ENCODE results near the gene TMEM44.

TMEM44 gene

DNA sequence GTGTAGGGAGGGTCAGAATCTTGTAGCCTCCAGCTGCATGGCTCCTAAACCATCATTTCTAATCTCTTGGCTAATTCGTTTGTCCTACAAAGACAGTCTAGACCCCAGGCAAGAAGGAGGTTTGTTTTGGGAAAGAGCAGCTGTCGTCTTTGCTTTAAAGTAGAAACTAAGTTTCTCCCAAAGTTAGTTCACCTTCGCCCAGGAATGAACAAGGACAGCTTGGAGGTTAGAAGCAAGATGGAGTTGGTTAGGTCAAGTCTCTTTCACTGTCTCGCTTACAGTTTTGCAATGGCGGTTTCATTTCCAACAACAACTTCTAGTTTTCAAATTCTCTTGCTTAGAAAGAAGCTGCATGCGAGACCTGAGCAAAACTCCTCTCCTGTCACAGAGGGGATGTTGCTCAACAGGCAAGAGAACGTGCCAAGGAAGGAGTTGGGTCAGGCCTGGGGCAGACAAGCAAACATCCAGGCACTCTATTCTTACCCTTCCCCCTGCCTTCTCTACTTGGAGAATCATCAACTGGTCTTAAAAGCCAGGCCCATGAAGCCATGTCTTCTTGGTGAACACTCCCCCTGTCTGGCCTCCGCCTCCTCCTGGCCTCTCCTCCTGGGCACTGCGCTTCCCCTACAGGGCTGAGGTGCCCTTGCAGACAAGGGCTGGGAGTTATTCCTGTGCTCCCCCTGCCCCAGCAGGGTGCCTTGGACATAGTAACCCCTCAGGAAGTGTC is 57.6 kb downstream of the TMEM44 start:
- DNase-seq, result no peak

DNA sequence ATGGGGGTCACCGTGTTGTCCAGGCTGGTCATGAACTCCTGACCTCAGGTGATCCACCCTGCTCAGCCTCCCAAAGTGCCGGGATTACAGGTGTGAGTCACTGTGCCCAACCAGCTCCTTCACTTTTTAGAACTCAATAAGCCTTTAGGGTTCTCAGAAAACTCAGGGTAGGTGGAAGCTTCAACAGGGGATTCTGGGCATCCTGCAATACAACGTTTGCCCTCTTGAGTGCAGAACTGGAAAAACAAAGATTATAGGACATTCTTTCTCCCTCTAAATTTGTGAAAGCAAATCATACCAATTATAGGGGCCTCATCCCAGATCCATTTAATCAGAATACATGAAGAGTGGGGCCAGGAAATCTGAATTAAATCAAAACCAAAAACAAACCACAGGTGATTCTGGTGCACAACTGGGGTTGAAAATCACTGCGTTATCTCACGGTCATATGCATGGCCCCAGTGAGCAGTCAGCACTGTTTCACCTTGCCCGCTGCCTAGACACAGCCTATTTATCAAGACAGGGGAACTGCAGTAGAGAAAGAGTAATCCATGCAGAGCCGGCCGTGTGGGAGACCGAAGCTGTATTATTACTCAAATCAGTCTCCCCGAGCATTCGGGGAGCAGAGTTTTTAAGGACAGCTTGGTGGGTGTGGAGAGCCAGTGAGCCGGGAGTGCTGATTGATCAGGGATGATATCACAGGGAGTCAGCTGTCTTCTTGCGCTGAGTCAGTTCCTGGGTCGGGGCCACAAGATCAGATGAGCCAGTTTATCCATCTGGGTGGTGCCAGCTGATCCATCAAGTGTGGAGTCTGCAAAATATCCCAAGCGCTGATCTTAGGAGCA is 58.4 kb downstream of the TMEM44 start:
- no peak for DNase-seq

DNA sequence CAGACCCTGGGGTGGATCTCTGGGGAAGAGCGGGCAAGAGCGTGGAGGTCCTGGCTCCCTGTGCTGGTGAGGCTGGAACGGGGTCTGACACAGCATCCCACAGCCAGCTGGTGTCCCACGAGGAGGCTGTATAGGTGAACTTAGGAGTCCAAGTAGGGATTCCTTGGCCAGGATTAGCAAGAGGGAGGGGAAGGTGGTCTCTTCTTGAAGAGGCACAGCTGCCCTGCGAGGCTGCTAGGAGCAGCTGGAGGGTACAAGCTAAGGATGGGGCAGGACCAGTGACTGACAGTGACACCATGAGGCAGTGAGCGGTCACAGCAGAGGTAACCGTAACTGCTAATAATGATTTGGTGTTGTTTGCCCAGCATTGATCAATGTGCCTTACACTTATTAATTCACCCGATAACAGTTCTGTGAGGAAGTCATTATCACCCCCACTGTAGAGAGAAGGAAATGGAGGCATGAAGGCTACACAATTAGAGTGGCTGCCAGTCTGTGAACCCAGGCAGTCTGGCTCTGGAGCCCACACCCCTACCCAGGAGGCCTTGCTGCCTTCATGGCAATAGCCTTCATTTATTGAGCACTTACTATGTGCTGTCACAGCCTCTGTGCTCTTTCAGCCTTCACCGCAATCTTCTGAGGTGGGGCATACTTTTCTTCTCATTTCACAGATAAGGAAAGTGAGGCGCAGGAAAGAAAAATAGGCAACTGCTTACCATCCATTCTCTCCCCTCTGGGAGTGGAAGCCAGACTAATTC is 59.4 kb downstream of the TMEM44 start:
- no peak for DNase-seq

DNA sequence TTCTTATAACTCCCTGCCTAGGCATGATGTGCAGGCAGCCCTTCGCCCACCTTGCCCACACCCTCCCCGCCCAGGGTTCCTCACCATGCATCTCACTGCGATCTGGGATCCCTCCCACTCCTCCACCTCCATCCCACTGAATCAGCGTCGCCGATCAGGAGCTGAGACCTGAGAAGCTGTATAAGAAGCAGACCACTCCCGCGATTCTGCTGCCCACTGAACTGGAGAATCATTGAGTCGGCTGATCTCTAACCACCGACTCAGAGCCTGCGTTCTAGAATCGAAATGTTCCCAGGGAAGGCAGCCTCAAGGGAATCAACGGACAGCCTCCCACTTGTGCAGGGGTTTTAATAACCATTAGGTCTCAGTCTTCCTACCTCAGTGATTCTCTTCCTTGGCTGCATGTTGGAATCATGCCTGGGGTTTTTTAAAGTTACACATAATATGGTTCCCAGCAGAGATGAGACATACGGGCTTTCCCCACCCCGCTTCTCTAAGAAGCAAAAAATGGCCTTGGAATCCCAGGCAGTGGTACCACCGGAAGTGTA is 60.2 kb downstream of the TMEM44 start:
- no peak for DNase-seq

DNA sequence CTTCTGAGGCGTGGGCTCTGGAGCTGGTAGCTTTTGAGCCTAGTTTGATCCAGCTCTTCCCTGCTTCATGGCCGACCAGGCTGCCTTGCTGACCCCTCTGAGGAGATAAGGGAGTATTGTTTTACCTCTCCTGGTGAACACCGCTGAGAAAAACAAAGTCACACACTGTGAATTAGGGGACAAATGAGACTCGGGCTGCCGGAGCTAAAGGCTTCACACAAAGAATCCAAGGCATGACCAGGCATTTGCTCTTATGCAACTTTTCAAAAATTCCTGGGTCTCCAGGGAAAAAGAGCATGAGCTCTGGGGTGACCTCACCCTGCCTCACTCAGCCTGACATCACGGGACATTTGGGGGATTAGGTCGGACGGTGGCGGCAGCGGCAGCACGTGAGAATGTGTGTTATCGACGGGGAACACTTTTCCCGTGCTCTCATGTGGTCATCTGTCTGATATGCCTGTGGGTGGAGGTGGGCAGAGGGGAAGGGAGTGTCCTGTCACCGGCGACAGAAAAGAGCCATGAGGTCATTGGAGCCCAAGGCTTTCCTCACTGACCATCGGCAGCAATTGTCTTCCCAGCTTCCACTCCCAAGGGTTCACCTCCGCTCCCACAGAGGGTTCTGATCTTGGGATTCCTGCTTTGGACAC is 61.0 kb downstream of the TMEM44 start:
- no peak for DNase-seq

DNA sequence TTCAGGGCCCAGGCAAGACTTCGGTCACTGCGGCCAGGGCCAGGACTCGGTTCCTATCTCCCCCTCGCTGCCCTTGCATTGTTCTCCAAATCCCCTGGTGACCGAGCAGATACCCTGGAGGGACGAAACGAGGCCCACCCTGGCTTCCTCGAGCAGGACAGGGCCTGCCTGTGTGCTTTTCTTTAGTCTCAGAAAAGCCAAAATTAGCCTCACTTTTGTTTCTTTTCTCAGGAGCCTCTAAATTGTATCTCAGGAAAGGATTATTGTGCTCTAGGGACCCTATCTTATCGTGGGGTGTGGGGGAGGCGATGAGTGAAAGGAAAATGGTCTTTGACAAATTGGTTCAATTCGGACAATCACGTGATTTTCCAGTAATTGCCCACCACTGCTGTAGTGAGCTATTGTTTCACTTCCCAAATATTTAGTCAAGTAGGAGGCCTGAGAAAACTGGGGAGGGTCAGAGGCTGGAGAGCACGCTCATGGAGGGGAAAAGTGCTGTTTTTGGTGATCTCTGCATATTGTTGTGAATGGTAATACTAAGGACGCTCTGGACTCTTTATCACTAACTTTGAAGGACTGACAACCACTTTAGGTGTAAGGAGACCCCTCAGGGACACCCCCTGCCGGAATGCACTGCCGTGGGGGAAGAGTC is 61.6 kb downstream of the TMEM44 start:
- no peak for DNase-seq

DNA sequence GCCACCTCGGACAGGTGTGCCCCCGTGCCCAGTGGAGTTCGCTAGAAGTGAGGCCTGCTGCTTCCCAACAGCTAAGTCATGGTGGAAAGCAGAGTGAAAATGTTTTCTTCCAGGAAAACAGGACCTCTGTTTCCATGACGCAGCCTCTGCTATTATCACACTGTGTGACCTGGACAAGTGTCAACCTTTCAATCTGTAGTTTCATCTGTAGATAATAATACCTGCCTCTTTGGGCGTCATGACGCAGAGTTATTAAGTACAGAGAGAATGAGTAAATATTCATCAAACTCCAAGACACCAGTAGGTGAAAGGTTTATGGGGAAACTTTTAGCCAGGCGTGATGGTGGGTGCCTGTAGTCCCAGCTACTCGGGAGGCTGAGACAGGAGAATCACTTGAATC is 62.3 kb downstream of the TMEM44 start:
- DNase-seq, result no peak

DNA sequence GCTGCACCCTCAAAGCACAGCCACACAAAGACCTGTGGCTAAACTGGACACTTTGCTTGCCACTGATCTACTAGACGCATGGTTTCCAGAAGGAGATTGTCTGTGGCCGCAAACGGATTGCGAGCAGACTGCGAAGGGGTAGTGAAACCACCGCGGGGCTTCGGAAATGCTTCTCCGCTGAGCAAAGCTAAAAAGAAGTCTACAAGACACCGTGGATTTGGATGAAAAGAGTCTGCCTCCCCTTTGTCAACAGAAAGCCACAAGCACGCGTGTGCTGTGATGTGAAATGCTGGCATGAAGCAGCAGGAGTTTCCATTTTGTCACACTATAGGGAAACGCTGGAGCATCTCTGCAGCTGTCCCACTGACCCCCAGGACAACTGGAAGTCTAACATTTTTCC is 63.0 kb downstream of the TMEM44 start:
- no peak for DNase-seq

DNA sequence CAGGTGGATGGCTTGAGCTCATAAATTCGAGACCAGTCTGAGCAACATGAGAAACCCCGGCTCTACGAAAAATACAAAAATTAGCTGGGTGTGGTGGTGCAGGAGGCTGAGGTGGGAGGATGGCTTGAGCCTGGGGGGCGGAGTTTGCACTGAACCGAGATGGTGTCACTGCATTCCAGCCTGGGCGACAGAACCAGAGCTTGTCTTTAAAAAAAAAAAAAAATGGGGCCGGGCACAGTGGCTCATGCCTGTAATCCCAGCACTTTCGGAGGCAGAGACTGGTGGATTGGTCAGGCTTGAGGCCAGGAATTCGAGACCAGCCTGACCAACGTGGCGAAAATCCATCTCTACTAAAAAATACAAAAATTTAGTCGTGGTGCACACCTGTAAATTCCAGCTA is 64.0 kb downstream of the TMEM44 start:
- no peak for DNase-seq

DNA sequence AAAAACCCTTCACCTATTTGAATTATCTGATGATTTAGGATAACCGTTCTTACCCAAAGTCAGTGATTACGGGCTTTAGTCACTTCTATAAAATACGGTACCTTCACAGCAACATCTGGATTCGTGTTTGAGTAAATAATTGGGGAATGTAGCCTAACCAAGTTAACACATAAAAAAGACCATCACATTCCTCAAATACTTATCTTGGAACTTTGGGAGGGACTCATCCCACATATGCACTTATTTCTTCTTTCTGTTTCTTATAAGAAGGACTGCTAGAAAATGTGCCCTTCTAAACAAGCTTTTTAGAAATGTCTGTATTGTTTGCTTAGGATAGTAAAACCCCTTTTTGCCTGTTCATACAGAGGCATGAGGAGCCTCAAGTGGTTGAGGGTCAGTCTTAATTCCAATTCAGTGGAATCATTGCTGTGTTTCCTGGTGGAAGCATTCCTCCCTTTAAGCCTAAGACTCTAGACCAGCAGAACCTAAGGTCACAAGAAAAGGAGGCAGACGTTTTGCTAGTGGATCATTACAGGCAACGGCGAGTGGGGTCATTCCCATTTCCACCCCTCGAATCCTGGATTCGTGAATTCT is 67.5 kb downstream of the TMEM44 start:
- DNase-seq, result no peak

DNA sequence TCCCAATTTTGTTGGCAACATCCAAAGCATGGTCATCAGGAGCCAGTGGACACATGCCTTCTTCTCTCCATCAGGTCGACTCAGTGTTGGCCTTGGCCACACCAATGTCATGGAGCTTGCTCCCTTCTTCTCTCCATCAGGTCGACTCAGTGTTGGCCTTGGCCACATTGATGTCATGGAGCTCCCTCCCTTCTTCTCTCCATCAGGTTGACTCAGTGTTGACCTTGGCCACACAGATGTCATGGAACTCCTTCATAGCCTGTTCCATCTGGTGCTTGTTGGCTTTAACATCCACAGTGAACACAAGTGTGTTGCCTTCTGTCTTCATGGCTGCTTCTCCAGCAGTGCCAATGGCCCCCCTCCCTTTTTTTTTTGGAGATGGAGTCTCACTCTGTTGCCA is 70.2 kb downstream of the TMEM44 start:
- no peak for DNase-seq

DNA sequence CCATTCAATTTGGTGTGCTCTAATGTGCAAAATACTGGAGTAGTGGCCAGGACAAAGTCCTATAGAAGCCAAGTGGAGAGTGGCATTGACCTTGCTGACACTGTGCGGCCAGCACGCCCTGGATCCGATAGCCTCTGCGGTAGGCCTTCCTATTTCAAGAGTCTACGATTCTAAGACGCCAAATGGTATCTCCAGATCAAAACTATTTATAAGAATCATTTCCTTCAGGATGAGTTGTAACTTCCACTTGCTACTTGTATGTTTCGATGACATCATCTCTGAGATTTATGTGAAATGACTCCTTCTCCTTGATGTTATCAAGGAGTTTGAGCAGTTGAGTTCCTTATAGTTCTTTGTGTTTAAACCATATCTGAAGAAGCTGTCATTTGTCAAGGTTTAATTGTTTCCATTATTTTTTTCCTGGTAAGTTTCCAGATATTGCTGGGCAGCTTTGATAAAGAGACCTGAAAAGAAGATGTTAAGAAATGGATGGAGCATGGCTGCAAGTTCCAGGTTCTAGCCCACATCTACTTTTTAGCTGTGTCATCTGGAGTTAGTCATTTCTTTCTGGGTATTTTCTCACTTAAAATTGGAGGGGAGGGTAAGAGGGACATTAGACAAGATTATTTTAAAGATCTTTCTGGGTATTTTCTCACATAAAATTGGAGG is 71.8 kb downstream of the TMEM44 start:
- DNase-seq, result no peak

DNA sequence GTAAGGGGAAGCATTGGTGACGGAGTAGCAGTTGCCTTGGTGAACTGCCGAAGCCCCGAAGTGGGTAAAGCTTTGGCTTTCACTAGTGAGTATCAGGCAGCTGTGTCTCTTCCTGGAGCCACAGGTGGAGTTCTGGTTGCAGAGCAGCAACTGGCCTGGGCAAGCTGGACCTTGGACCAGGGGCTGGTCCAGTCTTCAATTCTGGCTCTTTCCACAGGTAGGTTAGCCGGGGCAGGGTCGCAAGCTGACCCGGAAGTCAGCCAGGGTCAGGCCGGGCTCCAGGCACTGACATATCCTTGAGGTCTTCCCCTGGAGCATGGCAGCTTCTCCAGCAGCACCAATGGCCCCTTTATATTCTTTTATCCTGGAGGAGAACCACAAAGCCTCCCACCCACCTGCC is 73.2 kb downstream of the TMEM44 start:
- DNase-seq, result no peak

DNA sequence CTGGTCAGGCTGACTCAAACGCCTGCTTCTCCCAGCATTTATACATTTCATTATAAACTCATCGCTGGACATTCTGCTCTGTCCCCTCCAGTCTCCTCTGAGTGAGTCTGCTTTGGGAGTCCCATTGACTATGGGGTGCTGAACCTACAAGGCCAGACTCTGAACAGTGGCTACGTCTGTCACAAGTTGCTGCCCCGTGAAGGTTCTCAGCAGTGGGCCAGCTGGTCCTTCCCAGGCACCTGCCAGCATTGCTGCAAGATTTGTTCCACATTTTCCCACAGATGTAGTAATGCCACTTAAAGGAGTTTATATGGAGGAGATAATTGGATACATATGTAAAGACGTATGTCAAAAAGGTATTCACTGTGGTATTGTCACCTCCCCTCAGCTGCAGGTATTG is 73.7 kb downstream of the TMEM44 start:
- DNase-seq, result no peak

DNA sequence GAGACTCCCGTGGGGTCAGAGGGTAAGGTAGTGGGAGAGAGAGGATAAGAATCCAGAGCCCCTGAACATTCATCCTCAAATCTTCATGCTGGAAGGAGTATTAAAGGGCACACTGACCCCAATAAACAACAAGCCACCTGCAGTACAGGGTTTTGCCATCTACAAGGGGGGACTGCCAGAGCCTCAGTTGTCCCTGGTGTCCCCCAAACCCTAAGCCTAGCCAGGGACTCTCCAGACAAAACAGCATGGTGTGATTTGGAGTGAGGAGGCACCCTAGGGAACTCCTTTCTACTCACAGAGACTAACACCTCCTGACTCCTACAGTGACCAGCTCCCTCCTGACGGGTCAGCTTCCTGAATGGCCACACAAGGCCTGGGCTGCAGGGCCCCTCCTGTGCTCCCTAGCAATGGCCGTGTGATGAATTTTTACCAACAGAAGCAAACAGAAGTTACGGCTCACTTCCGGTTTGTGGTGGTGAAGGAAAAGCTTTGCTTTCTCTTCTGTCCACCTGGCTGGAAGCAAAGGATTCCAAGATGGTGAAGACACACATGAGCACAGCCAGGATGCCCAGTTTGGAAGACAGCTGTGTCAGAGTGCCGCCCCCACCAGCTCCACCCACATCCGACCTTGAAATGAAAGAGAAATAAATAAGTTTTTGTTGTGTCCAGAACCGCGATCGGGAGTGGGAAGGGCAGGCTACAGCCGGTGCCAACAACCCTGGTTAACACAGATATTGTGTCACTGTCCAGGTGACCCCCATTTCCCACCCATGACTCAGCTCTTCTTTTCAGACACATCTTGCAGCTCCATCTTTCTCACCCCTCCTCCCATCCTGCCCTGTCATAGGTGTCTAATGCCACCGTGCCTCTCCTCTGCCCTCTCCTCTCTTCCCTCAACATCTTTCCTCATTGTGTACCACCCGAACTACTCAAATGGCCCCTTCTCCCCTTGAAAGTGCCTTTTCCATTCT is 76.8 kb downstream of the TMEM44 start:
- no peak for DNase-seq

DNA sequence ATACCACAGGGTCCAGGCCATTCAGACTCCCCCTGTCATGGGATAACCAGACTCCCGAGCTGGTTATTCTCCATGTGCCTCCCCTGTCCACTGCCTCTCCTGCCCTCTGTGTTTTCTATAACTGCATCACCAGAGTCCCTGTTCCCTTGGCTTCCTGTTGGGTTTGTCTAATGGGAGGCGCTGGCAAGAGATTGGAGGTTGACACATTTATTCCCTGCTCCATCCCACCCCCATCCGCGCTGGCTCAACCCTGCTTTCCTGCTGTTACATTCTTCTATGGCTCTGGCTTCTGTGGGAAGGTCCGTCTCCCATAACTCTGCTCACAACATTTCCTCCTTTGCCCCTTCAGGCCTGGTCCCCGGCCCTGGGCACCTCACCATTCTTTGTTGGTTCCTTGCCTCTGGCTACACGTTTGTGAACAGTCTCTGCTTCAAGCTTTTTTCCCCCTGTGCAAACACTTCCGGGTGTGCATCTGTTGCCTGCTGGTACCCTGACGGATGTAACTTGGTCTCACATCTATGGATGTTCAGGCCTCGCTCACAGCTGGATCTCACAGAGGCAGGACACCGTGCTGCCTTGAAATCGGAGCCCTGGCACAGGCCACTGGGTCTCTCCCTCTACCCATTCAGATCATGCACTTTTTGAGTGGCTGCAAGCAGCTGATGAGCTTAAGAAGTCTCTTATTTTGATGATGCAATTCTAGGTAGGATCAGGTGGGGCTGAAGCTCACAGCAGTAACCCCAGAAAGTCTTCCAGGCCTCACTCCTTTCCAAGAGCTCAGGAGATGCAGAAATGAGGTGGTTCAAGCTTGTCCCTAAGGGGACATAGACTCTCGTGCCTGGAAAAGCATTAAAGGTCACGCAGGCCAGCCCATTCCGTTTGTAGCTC is 77.8 kb downstream of the TMEM44 start:
- DNase-seq, result no peak

DNA sequence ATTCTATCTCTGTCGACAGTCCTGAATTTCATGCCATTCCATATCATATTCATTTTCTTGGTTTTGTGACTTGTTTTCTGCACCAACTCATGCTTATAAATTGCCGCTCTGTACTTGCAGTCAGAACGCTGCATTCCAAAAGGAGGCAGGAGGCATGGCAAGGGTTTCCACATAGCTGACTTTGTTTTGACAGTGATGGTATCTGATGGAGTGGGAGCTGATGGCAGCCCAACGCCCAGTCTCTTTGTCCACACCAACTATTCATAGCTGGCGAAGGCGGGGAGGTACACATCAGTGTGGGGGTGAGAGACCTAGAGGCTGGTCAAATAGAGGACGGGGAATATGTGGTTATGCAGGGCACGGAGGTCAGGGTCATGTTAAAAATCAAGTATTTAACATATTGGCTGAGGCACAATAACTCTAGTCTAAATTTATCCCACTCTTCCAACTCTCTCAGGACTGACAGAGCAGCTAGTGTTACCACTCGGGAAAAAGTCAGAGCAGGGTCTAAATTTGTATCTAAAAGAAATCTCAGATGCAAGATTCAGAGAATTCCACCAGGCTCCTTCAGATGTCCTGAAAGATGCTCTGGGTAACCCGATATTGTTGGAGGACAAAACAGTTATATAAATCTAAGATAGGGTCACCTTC is 78.6 kb downstream of the TMEM44 start:
- no peak for DNase-seq

DNA sequence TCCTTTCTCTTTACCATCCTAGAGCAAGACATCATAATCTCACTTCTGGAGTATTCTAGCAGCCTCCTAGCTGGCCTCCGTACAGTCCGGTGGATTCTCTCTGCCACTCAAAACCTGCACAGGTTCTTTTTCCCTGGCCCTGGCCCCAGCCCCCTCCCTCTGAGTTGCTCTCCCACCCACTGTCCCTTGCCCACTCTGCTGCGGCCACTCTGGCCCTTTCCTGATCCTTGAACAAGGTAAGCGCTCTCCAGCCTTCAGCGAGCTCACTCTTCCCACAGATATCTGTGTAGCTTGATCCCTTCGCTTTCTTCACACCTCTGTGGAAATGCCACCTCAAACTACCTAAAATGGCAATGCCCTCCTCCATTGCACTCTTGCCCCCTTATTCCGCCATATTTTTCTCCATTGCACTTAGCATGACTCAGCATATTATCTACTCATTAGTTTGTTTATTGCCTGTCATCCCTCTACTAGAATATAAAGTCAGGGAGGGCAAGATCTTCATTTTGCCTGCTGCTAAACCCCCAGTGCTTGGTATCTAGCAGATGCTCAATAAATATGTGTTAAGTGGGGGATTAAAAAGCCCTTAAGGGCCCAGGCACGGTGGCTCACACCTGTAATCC is 80.8 kb downstream of the TMEM44 start:
- DNase-seq, result no peak
